ENCODE results near the gene GBA3. TPM values are rescaled to one million over a fixed set of nuclear protein-coding genes. Genes with fewer than 3 reads are reported as not detected.

The GBA3 gene
- total and polyA plus RNA-seq, 2 experiments from 2014 or later = not detected

DNA sequence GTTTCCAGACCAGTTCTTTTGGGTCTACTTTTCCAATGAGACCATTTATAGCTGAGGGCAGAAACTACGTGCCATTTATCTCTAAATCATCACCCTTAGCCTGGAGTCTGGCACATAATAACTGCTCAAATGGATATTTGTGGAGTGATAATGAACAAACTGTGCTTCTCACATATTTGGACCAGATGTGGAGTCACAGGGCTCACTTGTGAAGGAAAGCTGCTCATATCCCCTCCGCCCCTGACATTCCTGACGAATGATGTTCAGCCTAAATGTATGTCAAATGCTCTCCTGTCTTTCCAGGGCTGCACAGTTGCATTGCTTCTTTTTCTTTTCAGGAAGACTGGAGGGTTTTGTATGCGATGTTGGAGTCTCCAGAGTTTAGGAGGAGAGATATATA, 110.1 kb downstream of the GBA3 start:
- DNase-seq (ENCODE audit: low spot score) = no peak
- Histone ChIP-seq H3F3A (replicated peaks; ENCODE audit: low read depth) (no peaks in the 10 kb centered on the region), H3K4me3 (no peak overlapping the region), H3K9me2 (ENCODE audit: insufficient read depth) (peaks cover 3% of the 10 kb centered on the region; the same call in 1 of the 2 replicates), H2AFZ (no peak overlapping the region), H3K4me1 (ENCODE audit: insufficient read depth) (no peaks in the 10 kb centered on the region), H3K27me3 (ENCODE audit: insufficient read depth) (no peaks in the 10 kb centered on the region), H3K4me2 (no peak overlapping the region), H3K36me3 (ENCODE audit: insufficient read depth) (no peaks in the 10 kb centered on the region), H4K20me1 (replicated peaks; ENCODE audit: insufficient read depth) (no peaks in the 10 kb centered on the region; the same call in 1 of the 2 replicates), H3K27ac (ENCODE audit: low read depth) (no peak overlapping the region), H3K79me2 (replicated peaks; ENCODE audit: insufficient read depth) (no peaks in the 10 kb centered on the region)
- Mint-ChIP-seq H3K4me3 (no peak overlapping the region), H3K36me3 (ENCODE audit: low read depth) (no peaks in the 10 kb centered on the region), H3K9me3 (no peaks in the 10 kb centered on the region), H3K27ac (no peak overlapping the region), H3K27me3 (ENCODE audit: insufficient read depth, low read depth, poor library complexity) (no peaks in the 10 kb centered on the region), H3K4me1 (no peaks in the 10 kb centered on the region)
- ATAC-seq = no peak
- TF ChIP-seq EZH2phosphoT487 (IDR thresholded peaks at IDR 0.05; ENCODE audit: unreplicated experiment) = no peak
- TF ChIP-seq CTCF (conservative IDR thresholded peaks at IDR 0.05; ENCODE audit: low read depth in 2 of 2) = no peak
- no peak for TF ChIP-seq ZNF114 (CRISPR knock-in tag; IDR thresholded peaks at IDR 0.05)
- no peak for TF ChIP-seq STAT1 (IDR thresholded peaks at IDR 0.05; ENCODE audit: unreplicated experiment)
- TF ChIP-seq, protein P1, sequence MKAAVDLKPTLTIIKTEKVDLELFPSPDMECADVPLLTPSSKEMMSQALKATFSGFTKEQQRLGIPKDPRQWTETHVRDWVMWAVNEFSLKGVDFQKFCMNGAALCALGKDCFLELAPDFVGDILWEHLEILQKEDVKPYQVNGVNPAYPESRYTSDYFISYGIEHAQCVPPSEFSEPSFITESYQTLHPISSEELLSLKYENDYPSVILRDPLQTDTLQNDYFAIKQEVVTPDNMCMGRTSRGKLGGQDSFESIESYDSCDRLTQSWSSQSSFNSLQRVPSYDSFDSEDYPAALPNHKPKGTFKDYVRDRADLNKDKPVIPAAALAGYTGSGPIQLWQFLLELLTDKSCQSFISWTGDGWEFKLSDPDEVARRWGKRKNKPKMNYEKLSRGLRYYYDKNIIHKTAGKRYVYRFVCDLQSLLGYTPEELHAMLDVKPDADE (IDR thresholded peaks at IDR 0.05) = no peak
- no peak for TF ChIP-seq EZH2 (IDR thresholded peaks at IDR 0.05; ENCODE audit: low read depth, unreplicated experiment)

DNA sequence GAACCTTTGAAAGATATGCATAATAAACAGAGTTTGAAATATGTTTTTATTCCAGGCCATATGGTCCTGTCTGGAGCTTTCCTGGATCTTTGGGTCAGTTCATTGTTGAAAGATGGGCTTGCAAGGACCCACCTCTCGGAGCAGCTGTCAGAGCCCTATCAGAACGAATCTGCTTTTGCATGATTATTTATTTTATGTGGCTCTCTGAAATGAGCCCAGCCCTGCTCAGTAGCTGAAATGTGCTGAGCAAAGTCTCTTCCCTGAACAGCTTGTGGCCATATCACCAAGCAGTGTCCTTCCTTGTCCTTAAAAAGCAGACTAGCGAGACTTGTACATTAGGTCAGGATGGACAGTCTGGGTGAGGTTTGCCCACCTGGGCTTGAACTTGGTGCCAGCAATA, 110.8 kb downstream of the GBA3 start:
- peaks cover 3% of the 10 kb centered on the region; the same call in 1 of the 2 replicates for H3K9me2 ChIP-seq (ENCODE audit: insufficient read depth)
- Mint-ChIP-seq H3K27ac (no peak overlapping the region), H3K4me3 (no peak overlapping the region), H3K4me1 (no peaks in the 10 kb centered on the region), H3K9me3 (no peaks in the 10 kb centered on the region), H3K27me3 (ENCODE audit: insufficient read depth, low read depth, poor library complexity) (no peaks in the 10 kb centered on the region), H3K36me3 (ENCODE audit: low read depth) (no peaks in the 10 kb centered on the region)
- H3K79me2 ChIP-seq (replicated peaks; ENCODE audit: insufficient read depth) = no peaks in the 10 kb centered on the region
- TF ChIP-seq EZH2 (IDR thresholded peaks at IDR 0.05; ENCODE audit: low read depth, unreplicated experiment) (no peak), JUNB (IDR thresholded peaks at IDR 0.05; ENCODE audit: unreplicated experiment) (no peak), CTCF (conservative IDR thresholded peaks at IDR 0.05; ENCODE audit: low read depth in 2 of 2) (no peak), ZNF114 (CRISPR knock-in tag; IDR thresholded peaks at IDR 0.05) (no peak), POLR2AphosphoS5 (IDR thresholded peaks at IDR 0.05; ENCODE audit: low read depth) (no peak), ZNF331 (CRISPR knock-in tag; IDR thresholded peaks at IDR 0.05; ENCODE audit: low read depth) (no peak)
- TF ChIP-seq, protein P1 (IDR thresholded peaks at IDR 0.05) = no peak
- TF ChIP-seq, protein P2, sequence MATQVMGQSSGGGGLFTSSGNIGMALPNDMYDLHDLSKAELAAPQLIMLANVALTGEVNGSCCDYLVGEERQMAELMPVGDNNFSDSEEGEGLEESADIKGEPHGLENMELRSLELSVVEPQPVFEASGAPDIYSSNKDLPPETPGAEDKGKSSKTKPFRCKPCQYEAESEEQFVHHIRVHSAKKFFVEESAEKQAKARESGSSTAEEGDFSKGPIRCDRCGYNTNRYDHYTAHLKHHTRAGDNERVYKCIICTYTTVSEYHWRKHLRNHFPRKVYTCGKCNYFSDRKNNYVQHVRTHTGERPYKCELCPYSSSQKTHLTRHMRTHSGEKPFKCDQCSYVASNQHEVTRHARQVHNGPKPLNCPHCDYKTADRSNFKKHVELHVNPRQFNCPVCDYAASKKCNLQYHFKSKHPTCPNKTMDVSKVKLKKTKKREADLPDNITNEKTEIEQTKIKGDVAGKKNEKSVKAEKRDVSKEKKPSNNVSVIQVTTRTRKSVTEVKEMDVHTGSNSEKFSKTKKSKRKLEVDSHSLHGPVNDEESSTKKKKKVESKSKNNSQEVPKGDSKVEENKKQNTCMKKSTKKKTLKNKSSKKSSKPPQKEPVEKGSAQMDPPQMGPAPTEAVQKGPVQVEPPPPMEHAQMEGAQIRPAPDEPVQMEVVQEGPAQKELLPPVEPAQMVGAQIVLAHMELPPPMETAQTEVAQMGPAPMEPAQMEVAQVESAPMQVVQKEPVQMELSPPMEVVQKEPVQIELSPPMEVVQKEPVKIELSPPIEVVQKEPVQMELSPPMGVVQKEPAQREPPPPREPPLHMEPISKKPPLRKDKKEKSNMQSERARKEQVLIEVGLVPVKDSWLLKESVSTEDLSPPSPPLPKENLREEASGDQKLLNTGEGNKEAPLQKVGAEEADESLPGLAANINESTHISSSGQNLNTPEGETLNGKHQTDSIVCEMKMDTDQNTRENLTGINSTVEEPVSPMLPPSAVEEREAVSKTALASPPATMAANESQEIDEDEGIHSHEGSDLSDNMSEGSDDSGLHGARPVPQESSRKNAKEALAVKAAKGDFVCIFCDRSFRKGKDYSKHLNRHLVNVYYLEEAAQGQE (IDR thresholded peaks at IDR 0.05; ENCODE audit: unreplicated experiment) = no peak
- no peaks in the 10 kb centered on the region for H3K36me3 ChIP-seq (ENCODE audit: insufficient read depth)
- H3F3A ChIP-seq (replicated peaks; ENCODE audit: low read depth) = no peaks in the 10 kb centered on the region
- no peaks in the 10 kb centered on the region for H3K4me1 ChIP-seq (ENCODE audit: insufficient read depth)
- no peak overlapping the region for H3K4me2 ChIP-seq
- no peaks in the 10 kb centered on the region for H3K27me3 ChIP-seq (ENCODE audit: insufficient read depth)
- H3K27ac ChIP-seq (ENCODE audit: low read depth) = no peak overlapping the region
- H4K20me1 ChIP-seq (replicated peaks; ENCODE audit: insufficient read depth) = no peaks in the 10 kb centered on the region; the same call in 1 of the 2 replicates
- DNase-seq (ENCODE audit: low spot score) (no peak), ATAC-seq (no peak)
- no peak overlapping the region for H3K4me3 ChIP-seq
- no peak overlapping the region for H2AFZ ChIP-seq
